ENCODE results near the gene NPDC1.
"Not testable (repeated sequence)": the region's sequence is repeated elsewhere in the genome, so short reads cannot be mapped to it uniquely, and the experiment has no call there.

NPDC1 gene

GRCh38 chr9:137011156-137011555 lies 34.8 kb downstream of the NPDC1 start:
- H3K27ac ChIP-seq (ENCODE audit: insufficient read depth, low read length, poor library complexity, severe bottlenecking), result no peak overlapping the region
- H3K4me1 ChIP-seq (ENCODE audit: control insufficient read depth, insufficient read depth, low read length, poor library complexity, severe bottlenecking), result no peaks in the 10 kb centered on the region
- H3K36me3 ChIP-seq (ENCODE audit: control insufficient read depth, insufficient read depth, low read length), result peaks cover 55% of the 10 kb centered on the region
- no peaks in the 10 kb centered on the region for H3K9me3 ChIP-seq (ENCODE audit: control insufficient read depth, low read length)
- DNase-seq, result no peak
- no peaks in the 10 kb centered on the region for H3K27me3 ChIP-seq (replicated peaks; ENCODE audit: control insufficient read depth, insufficient read depth, low read length, poor library complexity, severe bottlenecking)
- no peak overlapping the region for H3K4me3 ChIP-seq (ENCODE audit: insufficient read depth, low read depth, low read length, poor library complexity, severe bottlenecking)

- peaks cover 48% of the 10 kb centered on the region for H3K36me3 ChIP-seq (ENCODE audit: control insufficient read depth, insufficient read depth, low read length)
- H3K9me3 ChIP-seq (ENCODE audit: control insufficient read depth, low read length), result no peaks in the 10 kb centered on the region
- H3K27ac ChIP-seq (ENCODE audit: insufficient read depth, low read length, poor library complexity, severe bottlenecking), result no peak overlapping the region
- H3K27me3 ChIP-seq (replicated peaks; ENCODE audit: control insufficient read depth, insufficient read depth, low read length, poor library complexity, severe bottlenecking), result no peaks in the 10 kb centered on the region
- no peak for DNase-seq
- H3K4me1 ChIP-seq (ENCODE audit: control insufficient read depth, insufficient read depth, low read length, poor library complexity, severe bottlenecking), result no peaks in the 10 kb centered on the region
- no peak overlapping the region for H3K4me3 ChIP-seq (ENCODE audit: insufficient read depth, low read depth, low read length, poor library complexity, severe bottlenecking)
Measured at GRCh38 chr9:137009938-137010732, 35.8 kb downstream of the NPDC1 start.

- Histone ChIP-seq H3K27ac (ENCODE audit: insufficient read depth, low read length, poor library complexity, severe bottlenecking) (no peak overlapping the region), H3K4me1 (ENCODE audit: control insufficient read depth, insufficient read depth, low read length, poor library complexity, severe bottlenecking) (no peaks in the 10 kb centered on the region), H3K36me3 (ENCODE audit: control insufficient read depth, insufficient read depth, low read length) (peaks cover 38% of the 10 kb centered on the region), H3K9me3 (ENCODE audit: control insufficient read depth, low read length) (no peaks in the 10 kb centered on the region), H3K27me3 (replicated peaks; ENCODE audit: control insufficient read depth, insufficient read depth, low read length, poor library complexity, severe bottlenecking) (no peaks in the 10 kb centered on the region), H3K4me3 (ENCODE audit: insufficient read depth, low read depth, low read length, poor library complexity, severe bottlenecking) (no peak overlapping the region)
- no peak for DNase-seq
Measured at GRCh38 chr9:137009217-137009616, 36.8 kb downstream of the NPDC1 start.

- no peak for DNase-seq
- Histone ChIP-seq H3K36me3 (ENCODE audit: control insufficient read depth, insufficient read depth, low read length) (peaks cover 29% of the 10 kb centered on the region), H3K4me3 (ENCODE audit: insufficient read depth, low read depth, low read length, poor library complexity, severe bottlenecking) (no peak overlapping the region)
Measured at GRCh38 chr9:137008312-137008711, 37.7 kb downstream of the NPDC1 start.

GRCh38 chr9:137007816-137008270 lies 38.1 kb downstream of the NPDC1 start:
- no peak for DNase-seq
- no peak overlapping the region for H3K27ac ChIP-seq (ENCODE audit: insufficient read depth, low read length, poor library complexity, severe bottlenecking)
- no peaks in the 10 kb centered on the region for H3K27me3 ChIP-seq (replicated peaks; ENCODE audit: control insufficient read depth, insufficient read depth, low read length, poor library complexity, severe bottlenecking)
- no peak overlapping the region for H3K4me3 ChIP-seq (ENCODE audit: insufficient read depth, low read depth, low read length, poor library complexity, severe bottlenecking)
- peaks cover 27% of the 10 kb centered on the region for H3K36me3 ChIP-seq (ENCODE audit: control insufficient read depth, insufficient read depth, low read length)
- H3K9me3 ChIP-seq (ENCODE audit: control insufficient read depth, low read length), result no peaks in the 10 kb centered on the region
- H3K4me1 ChIP-seq (ENCODE audit: control insufficient read depth, insufficient read depth, low read length, poor library complexity, severe bottlenecking), result no peaks in the 10 kb centered on the region

More at GRCh38 chr9:137008312-137008711, 37.7 kb downstream of the NPDC1 start:
- Histone ChIP-seq H3K4me1 (ENCODE audit: control insufficient read depth, insufficient read depth, low read length, poor library complexity, severe bottlenecking) (no peaks in the 10 kb centered on the region), H3K27ac (ENCODE audit: insufficient read depth, low read length, poor library complexity, severe bottlenecking) (no peak overlapping the region), H3K27me3 (replicated peaks; ENCODE audit: control insufficient read depth, insufficient read depth, low read length, poor library complexity, severe bottlenecking) (no peaks in the 10 kb centered on the region), H3K9me3 (ENCODE audit: control insufficient read depth, low read length) (no peaks in the 10 kb centered on the region)

GRCh38 chr9:137007108-137007815 lies 38.7 kb downstream of the NPDC1 start:
- Histone ChIP-seq H3K4me3 (ENCODE audit: insufficient read depth, low read depth, low read length, poor library complexity, severe bottlenecking) (no peak overlapping the region), H3K4me1 (ENCODE audit: control insufficient read depth, insufficient read depth, low read length, poor library complexity, severe bottlenecking) (no peaks in the 10 kb centered on the region), H3K27ac (ENCODE audit: insufficient read depth, low read length, poor library complexity, severe bottlenecking) (no peak overlapping the region), H3K36me3 (ENCODE audit: control insufficient read depth, insufficient read depth, low read length) (peaks cover 21% of the 10 kb centered on the region), H3K9me3 (ENCODE audit: control insufficient read depth, low read length) (no peaks in the 10 kb centered on the region), H3K27me3 (replicated peaks; ENCODE audit: control insufficient read depth, insufficient read depth, low read length, poor library complexity, severe bottlenecking) (no peaks in the 10 kb centered on the region)
- no peak for DNase-seq

- Histone ChIP-seq H3K9me3 (ENCODE audit: control insufficient read depth, low read length) (no peaks in the 10 kb centered on the region), H3K27ac (ENCODE audit: insufficient read depth, low read length, poor library complexity, severe bottlenecking) (no peak overlapping the region), H3K36me3 (ENCODE audit: control insufficient read depth, insufficient read depth, low read length) (peaks cover 15% of the 10 kb centered on the region), H3K4me1 (ENCODE audit: control insufficient read depth, insufficient read depth, low read length, poor library complexity, severe bottlenecking) (no peaks in the 10 kb centered on the region), H3K27me3 (replicated peaks; ENCODE audit: control insufficient read depth, insufficient read depth, low read length, poor library complexity, severe bottlenecking) (no peaks in the 10 kb centered on the region), H3K4me3 (ENCODE audit: insufficient read depth, low read depth, low read length, poor library complexity, severe bottlenecking) (no peak overlapping the region)
- DNase-seq, result no peak
Measured at GRCh38 chr9:137006116-137007003, 39.6 kb downstream of the NPDC1 start.

- H3K4me1 ChIP-seq (ENCODE audit: control insufficient read depth, insufficient read depth, low read length, poor library complexity, severe bottlenecking), result peaks cover 10% of the 10 kb centered on the region
- not testable (repeated sequence) for H3K36me3 ChIP-seq (ENCODE audit: control insufficient read depth, insufficient read depth, low read length); H3K4me3 ChIP-seq (ENCODE audit: insufficient read depth, low read depth, low read length, poor library complexity, severe bottlenecking); H3K27ac ChIP-seq (ENCODE audit: insufficient read depth, low read length, poor library complexity, severe bottlenecking); DNase-seq; H3K27me3 ChIP-seq (replicated peaks; ENCODE audit: control insufficient read depth, insufficient read depth, low read length, poor library complexity, severe bottlenecking); H3K9me3 ChIP-seq (ENCODE audit: control insufficient read depth, low read length)
Measured at GRCh38 chr9:137004285-137004684, 41.7 kb downstream of the NPDC1 start.

- no peaks in the 10 kb centered on the region for H3K9me3 ChIP-seq (ENCODE audit: control insufficient read depth, low read length)
- no peak for DNase-seq
- no peaks in the 10 kb centered on the region for H3K36me3 ChIP-seq (ENCODE audit: control insufficient read depth, insufficient read depth, low read length)
- H3K27ac ChIP-seq (ENCODE audit: insufficient read depth, low read length, poor library complexity, severe bottlenecking), result no peak overlapping the region
- H3K4me1 ChIP-seq (ENCODE audit: control insufficient read depth, insufficient read depth, low read length, poor library complexity, severe bottlenecking), result peaks cover 17% of the 10 kb centered on the region
- H3K27me3 ChIP-seq (replicated peaks; ENCODE audit: control insufficient read depth, insufficient read depth, low read length, poor library complexity, severe bottlenecking), result no peaks in the 10 kb centered on the region
- no peak overlapping the region for H3K4me3 ChIP-seq (ENCODE audit: insufficient read depth, low read depth, low read length, poor library complexity, severe bottlenecking)
Measured at GRCh38 chr9:137002646-137003041, 43.3 kb downstream of the NPDC1 start.

All from effector memory CD4-positive, alpha-beta T cell (primary cell).